GM18526 (cell line): ENCODE results near the gene PPP1R15B.

Experiments
- POLR2A ChIP-seq: IDR thresholded peaks from 3 replicates; pipeline ENCODE4 v1.6.1; 2011; ENCODE audit not compliant: insufficient read length; ENCODE audit errors: extremely low read depth

The PPP1R15B gene

GRCh38 chr1:204434116-204434755, 22.6 kb upstream of the PPP1R15B start:
- no peak for TF ChIP-seq POLR2A

DNA sequence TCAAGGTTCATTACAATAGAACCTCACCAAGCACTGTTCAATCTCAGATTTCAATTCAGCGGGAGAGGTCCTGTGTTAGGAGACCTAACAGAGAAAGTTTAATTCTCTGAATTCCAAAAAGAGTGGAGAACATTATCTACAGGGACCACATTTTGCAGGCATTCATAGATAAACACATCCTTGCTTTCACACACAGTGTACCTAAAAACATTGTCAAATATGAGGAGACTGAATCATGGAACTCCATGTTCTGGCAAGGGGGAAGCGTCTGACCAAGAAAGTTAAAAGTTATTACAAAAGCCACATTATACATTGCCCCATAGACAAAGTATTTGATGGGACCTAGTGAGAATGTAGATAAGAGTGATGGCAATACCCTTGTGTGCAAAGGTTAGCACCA, 21.1 kb upstream of the PPP1R15B start:
- TF ChIP-seq POLR2A = no peak

DNA sequence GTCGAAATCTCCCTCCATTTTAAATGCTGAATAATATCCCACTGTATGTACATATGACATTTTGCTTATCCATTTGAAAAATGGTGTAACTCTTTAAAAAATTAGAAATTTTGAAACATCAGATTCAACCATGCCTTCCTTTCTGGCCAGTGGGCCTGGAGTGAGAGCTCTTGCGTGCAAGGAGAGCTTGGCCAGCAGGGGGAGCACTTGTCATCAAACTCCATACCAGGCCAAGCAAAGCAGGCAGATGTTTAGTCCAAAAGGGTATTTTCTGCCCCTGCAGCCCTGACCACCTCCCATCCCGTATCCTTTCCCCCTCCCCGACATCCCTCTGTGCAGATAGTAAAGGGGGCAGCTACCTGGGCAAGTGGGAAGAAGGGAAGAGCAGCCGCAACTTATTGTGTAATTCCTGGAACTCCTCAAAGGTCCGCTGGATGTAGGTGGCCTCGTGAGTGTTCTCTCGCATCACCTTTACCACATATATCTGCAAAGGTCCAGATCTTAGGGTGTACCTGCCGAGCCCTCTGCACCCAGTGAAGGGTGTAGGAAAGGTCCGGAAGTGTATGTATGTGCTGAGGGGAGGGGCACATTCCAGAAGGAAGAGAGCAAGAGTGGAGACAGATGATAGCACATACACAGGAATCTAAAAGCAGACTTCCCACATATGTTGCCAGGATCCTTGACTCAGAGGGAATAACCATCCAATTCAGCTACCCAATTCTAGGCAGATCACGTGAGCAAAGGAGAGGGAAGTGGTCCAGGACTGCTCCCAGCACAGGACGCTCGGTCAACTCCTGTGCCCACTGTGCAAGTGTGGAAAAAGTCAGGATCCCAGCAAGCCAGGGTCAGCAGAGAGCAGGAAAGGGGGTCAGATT, 19.9 kb upstream of the PPP1R15B start:
- TF ChIP-seq POLR2A = no peak

- TF ChIP-seq POLR2A = no peak
These were observed 18.1 kb upstream of the PPP1R15B start for GRCh38 chr1:204429746-204430145.

DNA sequence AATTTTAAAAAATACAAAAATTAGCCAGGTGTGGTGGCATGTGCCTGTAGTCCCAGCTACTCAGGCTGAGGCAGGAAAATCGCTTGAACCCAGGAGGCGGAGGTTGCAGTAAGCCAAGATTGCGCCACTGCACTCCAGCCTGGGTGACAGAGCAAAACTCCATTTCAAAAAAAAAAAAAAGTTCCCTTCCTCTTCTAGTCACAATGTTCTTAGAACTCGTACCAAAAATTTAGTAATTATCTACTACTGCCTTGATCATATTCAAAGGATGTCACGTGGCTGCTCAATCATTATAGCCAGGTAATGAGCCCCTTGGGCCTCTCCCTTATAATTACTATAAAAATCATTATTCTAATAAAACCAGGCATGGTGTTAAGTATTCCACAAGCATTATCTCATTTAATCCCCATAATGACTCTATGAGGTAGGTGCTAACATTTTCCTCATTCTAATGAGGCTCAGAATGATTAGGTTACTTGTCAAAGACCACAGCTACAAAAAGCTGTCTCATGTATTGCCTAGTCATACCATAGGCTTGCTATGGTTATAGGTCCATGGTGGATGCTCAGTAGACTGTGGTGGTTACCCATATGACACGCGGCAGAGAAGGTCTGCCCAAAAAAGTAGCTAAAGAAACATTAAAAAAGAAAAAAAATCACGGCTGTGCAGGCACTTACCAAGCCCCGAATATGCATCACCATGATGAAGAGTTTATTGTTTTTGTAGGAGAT, 15.5 kb upstream of the PPP1R15B start:
- TF ChIP-seq POLR2A = no peak

DNA sequence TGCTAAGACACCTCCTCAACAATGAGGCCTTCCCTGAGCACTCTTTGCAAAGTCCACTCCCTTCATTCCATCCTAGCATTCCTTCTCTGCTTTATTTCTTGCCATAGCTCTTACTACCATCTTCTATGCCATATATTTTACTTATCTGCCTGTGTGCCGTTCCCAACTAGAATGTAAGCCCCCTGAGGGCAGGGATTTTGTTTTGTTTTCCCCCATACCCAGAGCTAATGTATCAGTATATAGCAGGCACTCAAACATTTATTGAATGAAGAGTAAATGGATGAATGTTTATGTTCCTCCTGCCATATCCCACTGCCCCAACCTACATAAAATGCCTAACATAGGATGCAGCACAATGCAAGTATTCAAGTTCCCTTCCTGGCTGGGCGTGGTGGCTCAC, 14.9 kb upstream of the PPP1R15B start:
- TF ChIP-seq POLR2A = no peak

DNA sequence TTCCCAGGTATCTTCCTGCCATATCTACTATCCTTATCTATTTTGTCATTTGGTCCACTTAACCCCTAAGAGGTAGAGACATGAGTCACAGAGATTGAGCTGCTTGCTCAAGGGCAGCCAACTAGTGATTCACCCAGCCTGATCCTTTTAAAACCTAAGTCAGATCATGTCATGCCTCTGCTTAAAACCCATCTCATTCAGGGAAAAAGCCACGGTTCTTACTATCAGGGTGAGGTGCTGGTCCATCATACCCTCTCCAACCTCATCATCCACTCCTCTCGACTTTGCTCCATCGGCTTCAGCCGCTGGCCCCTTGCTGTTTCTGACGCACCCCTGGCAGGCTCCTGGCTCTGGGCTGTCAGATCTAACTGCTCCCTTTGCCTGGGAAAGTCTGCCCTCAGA, 14.4 kb upstream of the PPP1R15B start:
- TF ChIP-seq POLR2A = no peak

GRCh38 chr1:204424621-204425020, 13.0 kb upstream of the PPP1R15B start:
- no peak for TF ChIP-seq POLR2A

DNA sequence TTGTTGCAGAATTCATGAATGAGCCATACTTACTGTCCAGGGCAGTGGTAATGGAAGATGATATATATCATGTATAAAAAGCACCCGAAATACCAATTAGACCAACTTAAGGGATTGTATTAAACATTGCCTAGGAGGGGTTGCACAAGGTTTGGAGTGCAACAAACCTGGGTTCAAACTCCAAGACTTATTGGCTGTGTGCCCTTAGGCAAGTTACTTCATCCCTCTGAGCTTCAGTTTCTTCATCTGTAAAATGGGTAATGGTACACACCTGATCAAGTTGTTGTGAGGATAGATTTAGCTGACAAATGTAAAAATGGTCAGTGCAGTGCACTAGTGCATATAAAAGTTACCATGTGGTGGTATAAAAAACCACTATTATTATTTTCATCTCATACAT, 9.8 kb upstream of the PPP1R15B start:
- no peak for TF ChIP-seq POLR2A

GRCh38 chr1:204420039-204421004, 8.7 kb upstream of the PPP1R15B start:
- TF ChIP-seq POLR2A = no peak

- no peak for TF ChIP-seq POLR2A
These were observed 7.4 kb upstream of the PPP1R15B start for GRCh38 chr1:204419064-204419403.

- no peak for TF ChIP-seq POLR2A
These were observed 6.8 kb upstream of the PPP1R15B start for GRCh38 chr1:204418174-204419063.

GRCh38 chr1:204417074-204417997, 5.7 kb upstream of the PPP1R15B start:
- TF ChIP-seq POLR2A = no peak

DNA sequence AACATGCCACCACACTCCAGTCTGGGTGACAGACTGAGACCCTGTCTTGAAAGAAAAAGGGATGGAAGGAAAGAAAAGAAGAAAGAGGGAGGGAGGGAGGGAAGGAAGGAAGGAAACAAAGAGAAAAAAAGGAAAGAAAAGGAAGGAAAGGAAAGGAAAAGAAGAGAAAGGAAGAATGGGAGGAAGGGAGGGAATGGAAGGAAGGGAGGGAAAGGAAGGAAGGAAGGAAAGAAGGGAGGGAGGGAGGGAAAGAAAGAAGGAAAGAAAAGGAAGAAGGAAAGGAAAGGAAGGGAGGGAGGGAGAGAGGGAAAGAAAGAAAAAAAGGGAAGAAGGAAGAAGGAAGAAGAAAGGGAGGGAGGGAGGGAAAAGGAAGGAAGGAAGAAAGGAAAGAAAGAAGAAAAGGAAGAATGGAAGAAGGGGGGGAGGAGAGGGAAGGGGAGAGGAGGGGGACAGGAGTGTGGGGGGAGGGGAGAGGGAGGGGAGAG, 5.0 kb upstream of the PPP1R15B start:
- TF ChIP-seq POLR2A = no peak
